Activated T-cell treated with anti-CD3 and anti-CD28 coated beads, Interleukin-2, amount 50 U/mL, for 4 hours (primary cell): ENCODE data around the gene CDH1. TPM values are rescaled to one million over a fixed set of nuclear protein-coding genes. Genes with fewer than 3 reads are reported as not detected.
A peak's percentile ranks its signal among the peaks of the same experiment; 100 is the strongest.

ENCODE experiments used
- ATAC-seq, 2 donors: fragments of 200-7000 bp; cut with Tn5 transposase; one replicate each; pipeline ENCODE4 v1.10.0; 2021
- DNase-seq: peaks from one replicate; pipeline ENCODE4 v3.0.0-alpha.2; 2020
- H3K27me3 Mint-ChIP-seq: one replicate; pipeline ENCODE4 v1.8.0; 2021; ENCODE audit warnings: low read depth, mixed read lengths
- H3K36me3 Mint-ChIP-seq: one replicate; pipeline ENCODE4 v1.8.0; 2022; ENCODE audit warnings: mixed read lengths; ENCODE audit not compliant: insufficient read depth
- H3K4me1 Mint-ChIP-seq: one replicate; pipeline ENCODE4 v1.8.0; 2021; ENCODE audit warnings: low read depth, mixed read lengths
- H3K4me3 Mint-ChIP-seq: one replicate; pipeline ENCODE4 v1.8.0; 2021; ENCODE audit warnings: mild to moderate bottlenecking, moderate library complexity, mixed read lengths
- H3K9me3 Mint-ChIP-seq: one replicate; pipeline ENCODE4 v1.8.0; 2021; ENCODE audit warnings: mixed read lengths
- total RNA-seq, 3 donors: library from RNA; stranded (reverse); gene quantifications; one replicate each; pipeline ENCODE4 v1.2.1, GENCODE V29; 2021

The CDH1 gene
- total RNA-seq, 3 donors from 2014 or later = 0.71 to 1.8 (median 1.3) TPM

DNA sequence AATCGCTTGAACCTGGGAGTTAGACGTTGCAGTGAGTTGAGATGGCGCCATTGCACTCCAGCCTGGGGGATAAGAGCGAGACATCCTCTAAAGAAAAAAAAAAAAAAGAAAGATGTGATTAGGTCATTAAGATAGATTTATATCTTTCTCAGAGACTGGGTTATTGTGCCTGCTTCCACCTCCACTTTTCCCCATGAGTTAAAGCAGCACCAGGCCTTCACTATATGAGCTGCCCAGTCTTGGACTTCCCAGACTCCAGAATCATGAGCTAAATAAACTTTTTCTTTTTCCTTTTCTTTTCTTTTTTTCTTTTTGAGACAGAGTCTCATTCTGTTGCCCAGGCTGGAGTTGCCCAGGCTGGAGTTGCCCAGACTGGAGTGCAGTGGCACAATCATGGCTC, 19.4 kb upstream of the CDH1 start:
- Mint-ChIP-seq H3K4me1 (peaks cover 4% of the 10 kb centered on the region), H3K27me3 (no peaks in the 10 kb centered on the region), H3K9me3 (no peaks in the 10 kb centered on the region), H3K4me3 (no peak overlapping the region), H3K36me3 (no peaks in the 10 kb centered on the region)
- no peak for DNase-seq
- no peak for ATAC-seq

DNA sequence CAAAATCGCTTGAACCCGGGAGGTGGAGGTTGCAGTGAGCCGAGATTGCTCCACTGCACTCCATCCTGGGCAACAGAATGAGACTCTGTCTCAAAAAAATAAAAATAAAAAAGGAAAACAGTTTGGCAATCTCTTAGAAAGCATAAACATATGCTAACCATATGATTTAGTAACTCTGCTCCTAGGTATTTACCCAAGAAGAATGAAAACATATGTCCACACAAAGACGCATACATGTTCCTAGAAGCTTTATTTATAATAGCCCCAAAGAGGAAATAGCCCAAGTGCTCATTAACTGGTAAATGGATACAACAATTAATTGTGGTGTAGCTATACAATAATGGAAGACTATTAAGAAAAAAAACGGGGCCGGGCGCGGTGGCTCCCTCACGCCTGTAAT, 18.5 kb upstream of the CDH1 start:
- no peaks in the 10 kb centered on the region for H3K27me3 Mint-ChIP-seq
- no peaks in the 10 kb centered on the region for H3K9me3 Mint-ChIP-seq
- H3K4me1 Mint-ChIP-seq = peaks cover 4% of the 10 kb centered on the region
- DNase-seq = no peak
- no peaks in the 10 kb centered on the region for H3K36me3 Mint-ChIP-seq
- no peak for ATAC-seq
- no peak overlapping the region for H3K4me3 Mint-ChIP-seq

DNA sequence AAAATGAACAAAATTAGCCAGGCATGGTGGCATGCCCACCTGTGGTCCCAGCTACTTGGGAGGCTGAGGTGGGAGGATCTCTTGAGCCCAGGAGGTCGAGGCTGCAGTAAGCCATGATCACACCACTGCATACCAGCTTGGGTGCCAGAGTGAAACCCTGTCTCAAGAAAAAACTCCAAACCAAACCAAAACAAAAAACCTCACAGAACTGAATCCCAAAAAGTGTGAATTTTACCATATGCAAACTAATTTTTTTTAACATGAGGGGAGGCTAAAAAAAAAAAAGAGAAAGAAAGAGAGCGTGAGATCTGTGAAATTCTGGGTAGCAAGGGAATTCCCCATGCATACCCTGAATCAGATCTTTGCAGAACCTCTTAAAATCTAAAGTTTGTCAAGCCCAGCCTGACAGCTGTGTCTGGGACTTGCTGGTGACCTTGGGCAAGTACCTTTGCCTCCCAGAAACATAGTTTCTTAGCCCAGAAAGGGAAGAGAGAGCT, 17.1 kb upstream of the CDH1 start:
- Mint-ChIP-seq H3K4me1 (peaks cover 4% of the 10 kb centered on the region), H3K27me3 (no peaks in the 10 kb centered on the region), H3K4me3 (no peak overlapping the region), H3K36me3 (no peaks in the 10 kb centered on the region), H3K9me3 (no peaks in the 10 kb centered on the region)
- ATAC-seq (peak; percentile 89 to 94), DNase-seq (no peak)

DNA sequence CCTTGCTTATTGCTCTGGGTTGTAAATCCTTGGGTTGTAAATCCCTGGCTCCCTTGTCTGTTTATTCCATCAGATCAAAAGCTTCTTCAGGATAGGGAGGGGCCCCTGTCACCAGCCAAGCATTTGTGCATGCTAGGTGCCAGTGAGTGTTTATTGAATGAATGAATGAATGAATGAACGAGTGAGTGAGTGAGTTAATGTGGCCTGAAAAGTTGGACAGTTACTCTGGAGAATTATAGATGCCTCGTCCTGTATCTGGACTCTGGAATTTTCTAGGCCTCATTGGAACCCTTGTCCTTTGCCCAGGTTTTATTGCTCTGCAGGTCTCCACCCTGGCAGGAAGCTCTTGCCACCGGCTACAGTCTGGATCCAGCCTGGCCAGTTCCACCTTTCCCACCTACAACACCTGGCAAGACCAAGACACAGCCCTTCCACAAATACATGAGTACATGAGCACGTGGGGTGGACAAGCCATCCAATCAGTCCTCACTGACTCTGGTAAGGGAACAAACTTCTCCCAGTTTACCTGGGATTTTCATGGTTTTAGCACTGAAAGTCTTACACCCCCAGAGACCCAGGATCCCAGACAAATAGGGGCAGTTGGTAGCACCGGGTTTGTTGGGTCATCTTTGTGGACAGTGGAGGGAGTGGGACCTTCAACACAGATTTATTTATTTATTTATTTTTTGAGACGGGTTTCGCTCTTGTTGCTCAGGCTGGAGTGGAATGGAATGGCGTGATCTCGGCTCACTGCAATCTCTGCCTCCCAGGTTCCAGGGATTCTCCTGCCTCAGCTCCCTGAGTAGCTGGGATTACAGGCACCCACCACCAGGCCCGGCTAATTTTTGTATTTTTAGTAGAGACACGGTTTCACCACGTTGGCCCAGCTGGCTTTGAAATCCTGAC, 14.7 kb upstream of the CDH1 start:
- Mint-ChIP-seq H3K9me3 (no peaks in the 10 kb centered on the region), H3K4me3 (no peak overlapping the region), H3K4me1 (peaks cover 4% of the 10 kb centered on the region), H3K27me3 (no peaks in the 10 kb centered on the region), H3K36me3 (no peaks in the 10 kb centered on the region)
- ATAC-seq (no peak), DNase-seq (no peak)

DNA sequence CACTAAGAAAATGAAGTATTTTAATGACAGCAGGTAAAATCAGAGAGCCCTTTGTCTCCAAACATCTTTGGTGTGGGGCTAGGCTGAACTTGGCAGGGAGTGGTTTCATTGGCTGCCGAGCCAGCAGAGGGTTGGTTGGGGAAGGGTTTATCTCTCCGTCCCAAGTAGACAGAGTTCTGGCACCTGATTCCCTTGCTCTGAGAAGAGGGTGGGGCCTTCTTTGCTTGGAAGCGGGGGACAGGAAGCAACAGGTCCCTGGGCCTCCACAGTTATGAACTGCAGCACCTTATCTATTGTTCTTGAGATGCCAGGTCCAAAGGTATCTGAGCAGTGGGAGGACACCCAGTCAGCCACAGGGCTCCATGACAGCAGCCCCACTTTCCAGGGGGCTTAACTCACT, 12.3 kb upstream of the CDH1 start:
- Mint-ChIP-seq H3K36me3 (no peaks in the 10 kb centered on the region), H3K27me3 (no peaks in the 10 kb centered on the region), H3K4me3 (no peak overlapping the region), H3K9me3 (no peaks in the 10 kb centered on the region), H3K4me1 (peaks cover 2% of the 10 kb centered on the region)
- DNase-seq = no peak
- ATAC-seq = no peak

DNA sequence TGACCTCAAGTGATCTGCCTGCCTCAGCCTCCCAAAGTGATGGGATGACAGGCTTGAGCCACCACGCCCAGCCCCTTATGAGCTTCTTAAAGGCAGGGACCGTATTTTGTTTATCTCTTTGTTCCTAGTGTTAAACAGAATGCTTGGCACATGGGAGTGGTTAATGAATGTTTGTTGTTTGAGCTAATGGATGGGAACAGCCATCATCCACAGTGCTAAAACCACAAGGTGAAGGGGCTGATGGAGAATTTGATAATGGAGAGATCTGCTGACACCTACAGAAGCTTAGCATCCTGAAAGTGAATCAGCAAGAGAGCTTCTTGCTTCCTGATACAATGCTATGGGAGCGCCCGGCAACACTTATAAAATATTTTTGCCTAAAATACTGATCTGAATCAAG, 8.6 kb upstream of the CDH1 start:
- Mint-ChIP-seq H3K4me1 (no peaks in the 10 kb centered on the region), H3K4me3 (no peak overlapping the region), H3K9me3 (no peaks in the 10 kb centered on the region), H3K27me3 (peaks cover 8% of the 10 kb centered on the region), H3K36me3 (no peaks in the 10 kb centered on the region)
- DNase-seq = no peak
- ATAC-seq = no peak

DNA sequence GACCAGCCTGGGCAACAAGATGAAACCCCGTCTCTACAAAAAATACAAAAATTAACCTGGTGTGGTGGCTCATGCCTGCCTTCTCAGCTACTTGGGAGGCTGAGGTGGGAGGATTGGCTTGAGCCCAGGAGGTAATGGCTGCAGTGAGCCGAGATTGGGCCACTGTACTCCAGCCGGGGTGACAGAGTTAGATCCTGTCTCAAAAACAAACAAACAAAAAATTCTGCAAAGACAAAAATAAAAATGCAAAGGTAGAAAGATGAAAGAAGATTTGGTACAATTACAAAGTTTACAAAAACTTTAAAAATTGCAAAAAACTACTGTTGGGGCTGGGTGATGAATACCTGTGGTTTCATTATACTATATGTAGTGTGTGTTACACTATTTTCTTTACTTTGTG, 5.5 kb upstream of the CDH1 start:
- Mint-ChIP-seq H3K4me1 (no peaks in the 10 kb centered on the region), H3K36me3 (no peaks in the 10 kb centered on the region), H3K27me3 (peaks cover 25% of the 10 kb centered on the region), H3K4me3 (no peak overlapping the region), H3K9me3 (no peaks in the 10 kb centered on the region)
- no peak for DNase-seq
- no peak for ATAC-seq

DNA sequence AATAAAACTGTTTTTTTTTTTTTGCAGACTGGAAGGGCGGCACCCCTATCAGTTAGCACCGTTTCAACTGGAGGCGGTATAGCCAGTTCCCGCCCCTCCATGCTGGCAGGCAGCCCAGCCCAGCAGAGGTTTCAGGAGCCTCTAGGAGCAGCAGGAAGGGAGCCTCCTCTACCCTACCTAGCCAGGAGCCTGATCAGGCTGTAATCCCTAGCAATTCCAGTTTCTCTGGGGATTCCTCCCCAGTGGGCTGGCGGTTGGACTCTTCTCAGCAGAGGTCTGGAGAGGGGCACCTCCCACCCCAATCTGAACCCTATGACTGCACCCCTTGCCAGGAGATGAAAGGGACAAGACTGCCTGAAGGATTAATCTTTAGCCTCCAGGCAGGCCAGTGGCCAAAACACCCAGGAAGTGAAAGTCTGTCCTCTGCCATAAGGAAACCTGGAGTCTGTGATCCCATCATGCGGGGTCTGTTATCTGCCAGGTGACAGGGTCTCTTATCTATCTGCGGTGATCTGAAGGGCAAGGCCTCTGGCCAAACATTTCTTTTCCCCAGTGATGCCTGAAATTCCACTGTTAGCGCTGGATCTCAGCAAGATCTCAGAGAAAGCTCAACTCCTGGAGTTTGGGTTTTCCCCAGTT, 4.9 kb upstream of the CDH1 start:
- peaks cover 29% of the 10 kb centered on the region for H3K27me3 Mint-ChIP-seq
- H3K4me3 Mint-ChIP-seq = no peak overlapping the region
- no peaks in the 10 kb centered on the region for H3K36me3 Mint-ChIP-seq
- DNase-seq (no peak), ATAC-seq (no peak)
- no peaks in the 10 kb centered on the region for H3K9me3 Mint-ChIP-seq
- H3K4me1 Mint-ChIP-seq = peaks cover 2% of the 10 kb centered on the region

DNA sequence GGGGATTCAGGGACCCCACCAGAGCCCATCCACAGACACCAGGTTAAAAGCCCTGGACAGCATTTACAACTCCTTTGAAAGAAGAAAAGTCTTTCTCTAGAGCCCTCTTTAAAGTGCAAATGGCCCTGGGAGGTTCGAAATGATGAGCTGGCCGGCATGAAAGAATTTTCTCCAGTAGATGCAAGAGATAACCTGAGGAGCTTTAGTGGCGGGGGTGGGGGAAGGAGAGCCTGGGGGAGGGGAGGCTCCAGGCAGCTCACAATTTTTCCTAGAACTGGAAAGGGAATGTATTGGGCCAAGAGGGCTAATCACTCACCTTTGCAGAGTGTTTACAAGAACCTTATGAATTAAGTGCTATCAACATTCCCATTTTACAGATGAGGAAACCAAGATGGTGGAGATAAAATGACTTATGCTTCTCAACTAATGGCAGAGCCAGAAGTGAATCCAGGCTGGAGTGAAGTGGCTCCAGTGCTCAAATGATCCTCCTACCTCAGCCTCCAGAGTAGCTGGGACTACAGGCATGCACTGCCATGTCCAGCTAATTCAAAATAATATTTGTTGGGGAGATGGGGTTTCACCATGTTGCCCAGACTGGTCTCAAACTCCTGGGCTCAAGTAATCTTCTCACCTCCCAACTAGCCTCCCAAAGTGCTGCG, 4.2 kb upstream of the CDH1 start:
- Mint-ChIP-seq H3K4me1 (peaks cover 5% of the 10 kb centered on the region), H3K36me3 (no peaks in the 10 kb centered on the region)

DNA sequence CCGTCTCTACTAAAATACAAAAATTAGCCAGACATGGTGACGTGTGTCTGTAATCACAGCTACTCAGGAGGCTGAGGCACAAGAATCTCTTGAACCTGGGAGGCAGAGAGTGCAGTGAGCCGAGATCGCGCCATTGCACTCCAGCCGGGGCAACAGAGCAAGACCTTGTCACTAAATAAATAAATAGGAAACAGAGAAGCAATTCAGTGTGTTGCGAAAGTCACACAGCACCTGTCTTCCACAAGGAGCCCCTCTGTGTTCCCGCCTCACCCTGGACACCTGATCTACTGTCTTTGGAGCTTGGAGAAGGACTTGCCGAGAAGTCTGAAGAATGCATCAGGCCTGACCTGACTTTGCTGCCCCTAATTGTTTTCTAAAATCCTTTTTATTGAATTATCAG, 3.5 kb upstream of the CDH1 start:
- Mint-ChIP-seq H3K4me1 (peaks cover 7% of the 10 kb centered on the region), H3K9me3 (no peaks in the 10 kb centered on the region), H3K27me3 (peaks cover 36% of the 10 kb centered on the region), H3K36me3 (no peaks in the 10 kb centered on the region), H3K4me3 (no peak overlapping the region)
- no peak for DNase-seq
- ATAC-seq = no peak

More for the DNA sequence above, 4.2 kb upstream of the CDH1 start:
- no peak for DNase-seq
- Mint-ChIP-seq H3K4me3 (no peak overlapping the region), H3K27me3 (peaks cover 32% of the 10 kb centered on the region), H3K9me3 (no peaks in the 10 kb centered on the region)
- no peak for ATAC-seq

DNA sequence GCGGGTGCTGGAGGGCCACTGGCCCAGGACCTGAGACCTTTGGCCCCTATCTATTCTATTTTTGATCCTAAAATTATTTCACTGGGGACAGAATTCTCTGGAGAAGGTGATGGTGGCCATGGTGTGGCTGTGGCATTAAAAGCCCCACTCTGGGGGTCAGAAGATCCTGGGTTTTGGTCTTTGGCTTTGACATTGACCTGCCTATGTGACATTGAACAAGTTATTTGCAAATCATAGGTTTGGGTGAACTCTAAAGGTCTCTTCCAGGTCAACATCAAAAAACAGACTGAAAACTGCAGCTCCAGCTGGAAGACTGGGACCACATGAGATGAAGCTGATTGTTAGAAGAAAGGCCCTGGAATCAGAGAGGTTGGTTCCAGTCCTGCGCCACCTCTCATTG, 2.3 kb upstream of the CDH1 start:
- H3K9me3 Mint-ChIP-seq = no peaks in the 10 kb centered on the region
- H3K4me3 Mint-ChIP-seq = no peak overlapping the region
- H3K36me3 Mint-ChIP-seq = no peaks in the 10 kb centered on the region
- H3K27me3 Mint-ChIP-seq = peaks cover 37% of the 10 kb centered on the region
- ATAC-seq = no peak
- DNase-seq = no peak
- peaks cover 7% of the 10 kb centered on the region for H3K4me1 Mint-ChIP-seq

DNA sequence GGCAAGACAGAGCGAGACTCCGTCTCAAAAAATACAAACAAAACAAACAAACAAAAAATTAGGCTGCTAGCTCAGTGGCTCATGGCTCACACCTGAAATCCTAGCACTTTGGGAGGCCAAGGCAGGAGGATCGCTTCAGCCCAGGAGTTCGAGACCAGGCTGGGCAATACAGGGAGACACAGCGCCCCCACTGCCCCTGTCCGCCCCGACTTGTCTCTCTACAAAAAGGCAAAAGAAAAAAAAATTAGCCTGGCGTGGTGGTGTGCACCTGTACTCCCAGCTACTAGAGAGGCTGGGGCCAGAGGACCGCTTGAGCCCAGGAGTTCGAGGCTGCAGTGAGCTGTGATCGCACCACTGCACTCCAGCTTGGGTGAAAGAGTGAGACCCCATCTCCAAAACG, 531 bp upstream of the CDH1 start:
- Mint-ChIP-seq H3K9me3 (no peaks in the 10 kb centered on the region), H3K27me3 (peaks cover 49% of the 10 kb centered on the region), H3K4me1 (peaks cover 9% of the 10 kb centered on the region), H3K4me3 (no peak overlapping the region), H3K36me3 (no peaks in the 10 kb centered on the region)
- DNase-seq (no peak), ATAC-seq (no peak)

DNA sequence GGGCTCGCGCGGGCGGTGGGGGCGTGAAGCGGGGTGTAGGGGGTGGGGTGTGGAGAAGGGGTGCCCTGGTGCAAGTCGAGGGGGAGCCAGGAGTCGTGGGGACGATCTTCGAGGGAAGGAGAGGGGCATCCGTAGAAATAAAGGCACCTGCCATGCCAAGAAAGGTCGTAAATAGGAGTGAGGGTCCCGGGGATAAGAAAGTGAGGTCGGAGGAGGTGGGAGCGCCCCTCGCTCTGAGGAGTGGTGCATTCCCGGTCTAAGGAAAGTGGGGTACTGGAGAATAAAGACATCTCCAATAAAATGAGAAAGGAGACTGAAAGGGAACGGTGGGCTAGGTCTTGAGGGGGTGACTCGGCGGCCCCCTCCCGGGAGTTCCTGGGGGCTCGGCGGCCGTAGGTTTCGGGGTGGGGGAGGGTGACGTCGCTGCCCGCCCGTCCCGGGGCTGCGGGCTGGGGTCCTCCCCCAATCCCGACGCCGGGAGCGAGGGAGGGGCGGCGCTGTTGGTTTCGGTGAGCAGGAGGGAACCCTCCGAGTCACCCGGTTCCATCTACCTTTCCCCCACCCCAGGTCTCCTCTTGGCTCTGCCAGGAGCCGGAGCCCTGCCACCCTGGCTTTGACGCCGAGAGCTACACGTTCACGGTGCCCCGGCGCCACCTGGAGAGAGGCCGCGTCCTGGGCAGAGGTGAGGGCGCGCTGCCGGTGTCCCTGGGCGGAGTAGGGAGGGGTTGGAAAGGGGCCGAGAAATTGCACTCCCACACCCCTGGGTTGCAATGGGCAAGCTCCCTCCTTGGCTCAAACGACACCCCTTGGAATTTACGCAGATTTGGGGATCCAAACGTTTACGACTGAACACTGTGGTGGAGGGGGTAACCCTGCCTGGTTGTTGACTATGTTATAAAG, 888 bp downstream of the CDH1 start:
- Mint-ChIP-seq H3K9me3 (no peaks in the 10 kb centered on the region), H3K36me3 (no peaks in the 10 kb centered on the region), H3K27me3 (peaks cover 45% of the 10 kb centered on the region), H3K4me1 (peaks cover 9% of the 10 kb centered on the region), H3K4me3 (peak overlapping the region; percentile 64)
- DNase-seq (no peak), ATAC-seq (peak; percentile 6 to 25)
